ENCODE results near the gene RUNX2.

GRCh38 chr6:45300736-45301135, 27.4 kb upstream of the RUNX2 start:
- TF ChIP-seq POLR2A (IDR thresholded peaks at IDR 0.05), result no peak
- no peak for TF ChIP-seq CTCF (IDR thresholded peaks at IDR 0.05 in 8 of 11, conservative IDR thresholded peaks at IDR 0.05 in 3 of 11)
- TF ChIP-seq POLR2AphosphoS5 (IDR thresholded peaks at IDR 0.05), result no peak

Measured in spleen (tissue), 7 donors.